ENCODE data around the gene CCDC170.
A peak's percentile ranks its signal among the peaks of the same experiment; 100 is the strongest.

CCDC170 gene

DNA sequence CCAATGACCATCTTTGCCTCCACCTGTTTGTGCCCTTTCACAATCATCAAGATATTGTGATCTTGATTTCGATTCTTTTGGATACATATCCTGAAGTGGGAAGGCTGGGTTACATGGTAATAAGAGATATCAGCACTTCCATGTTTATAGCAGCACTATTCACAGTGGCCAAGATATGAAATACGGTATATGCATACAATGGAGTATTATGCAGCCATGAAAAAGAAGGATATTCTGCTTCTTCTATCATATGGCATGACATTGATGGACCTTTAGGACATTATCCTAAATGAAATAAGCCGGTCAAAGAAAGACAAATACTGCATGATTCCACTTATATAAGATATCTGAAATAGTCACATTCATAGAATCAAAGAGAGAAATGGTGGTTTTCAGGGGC lies 144.0 kb downstream of the CCDC170 start:
- no peaks in the 10 kb centered on the region for H3K4me1 ChIP-seq (ENCODE audit: control insufficient read depth in 1 of 2, insufficient read depth in 2 of 2, low read length in 2 of 2)
- H3K79me2 ChIP-seq (ENCODE audit: control insufficient read depth, insufficient read depth, low read length, poor library complexity) = no peaks in the 10 kb centered on the region
- no peak overlapping the region for H3K4ac ChIP-seq (ENCODE audit: low read depth, low read length)
- no peak overlapping the region for H2BK5ac ChIP-seq (ENCODE audit: low read depth, low read length, poor library complexity)
- H3K27ac ChIP-seq (ENCODE audit: low read depth, low read length) = no peak overlapping the region
- no peak overlapping the region for H3K14ac ChIP-seq (ENCODE audit: low read length)
- H3K4me2 ChIP-seq (ENCODE audit: low read length) = no peak overlapping the region
- H3K18ac ChIP-seq (ENCODE audit: low read length) = no peak overlapping the region
- no peak overlapping the region for H2AK5ac ChIP-seq (ENCODE audit: low read length)
- H4K8ac ChIP-seq (ENCODE audit: low read depth, low read length) = no peak overlapping the region
- H3K27me3 ChIP-seq (ENCODE audit: insufficient read depth, low read length) = no peaks in the 10 kb centered on the region
- WGBS (ENCODE audit: extremely low coverage, insufficient coverage, insufficient read length) = no CpG with 5 or more reads among the region's 3 CpGs
- H3K4me3 ChIP-seq (ENCODE audit: low read depth, low read length) = no peak overlapping the region
- no peaks in the 10 kb centered on the region for H3K79me1 ChIP-seq (ENCODE audit: low read length)
- DNase-seq = no peak
- H3K9me3 ChIP-seq (ENCODE audit: insufficient read depth, low read depth, low read length) = no peaks in the 10 kb centered on the region
- no peak overlapping the region for H4K91ac ChIP-seq (ENCODE audit: low read depth, low read length)
- no peak overlapping the region for H3K9ac ChIP-seq (ENCODE audit: low read length)
- no peak overlapping the region for H2BK120ac ChIP-seq (ENCODE audit: insufficient read depth, low read length, poor library complexity)
- no peak overlapping the region for H4K12ac ChIP-seq (ENCODE audit: low read depth, low read length)
- H2AFZ ChIP-seq (ENCODE audit: insufficient read depth, low read length, poor library complexity) = no peak overlapping the region
- no peaks in the 10 kb centered on the region for H3K36me3 ChIP-seq (ENCODE audit: control insufficient read depth in 1 of 2, insufficient read depth in 2 of 2, low read length in 2 of 2)
- no peak overlapping the region for H3K23ac ChIP-seq (ENCODE audit: low read length)
- no peak overlapping the region for H2BK12ac ChIP-seq (ENCODE audit: low read length)

GRCh38 chr6:151639750-151640149 lies 145.9 kb downstream of the CCDC170 start:
- no peak overlapping the region for H2AFZ ChIP-seq (ENCODE audit: insufficient read depth, low read length, poor library complexity)
- H3K9ac ChIP-seq (ENCODE audit: low read length) = no peak overlapping the region
- WGBS (ENCODE audit: extremely low coverage, insufficient coverage, insufficient read length) = no CpG with 5 or more reads among the region's 1 CpG
- no peak overlapping the region for H3K4ac ChIP-seq (ENCODE audit: low read depth, low read length)
- no peak overlapping the region for H3K23ac ChIP-seq (ENCODE audit: low read length)
- no peaks in the 10 kb centered on the region for H3K27me3 ChIP-seq (ENCODE audit: insufficient read depth, low read length)
- H2BK12ac ChIP-seq (ENCODE audit: low read length) = no peak overlapping the region
- no peak overlapping the region for H2BK120ac ChIP-seq (ENCODE audit: insufficient read depth, low read length, poor library complexity)
- no peak for DNase-seq
- H3K36me3 ChIP-seq (ENCODE audit: control insufficient read depth in 1 of 2, insufficient read depth in 2 of 2, low read length in 2 of 2) = no peaks in the 10 kb centered on the region
- no peak overlapping the region for H4K91ac ChIP-seq (ENCODE audit: low read depth, low read length)
- no peaks in the 10 kb centered on the region for H3K79me2 ChIP-seq (ENCODE audit: control insufficient read depth, insufficient read depth, low read length, poor library complexity)
- H4K12ac ChIP-seq (ENCODE audit: low read depth, low read length) = no peak overlapping the region
- no peak overlapping the region for H3K18ac ChIP-seq (ENCODE audit: low read length)
- H3K4me3 ChIP-seq (ENCODE audit: low read depth, low read length) = no peak overlapping the region
- H3K27ac ChIP-seq (ENCODE audit: low read depth, low read length) = no peak overlapping the region
- no peak overlapping the region for H3K4me2 ChIP-seq (ENCODE audit: low read length)
- no peak overlapping the region for H2BK5ac ChIP-seq (ENCODE audit: low read depth, low read length, poor library complexity)
- no peak overlapping the region for H4K8ac ChIP-seq (ENCODE audit: low read depth, low read length)
- H3K4me1 ChIP-seq (ENCODE audit: control insufficient read depth in 1 of 2, insufficient read depth in 2 of 2, low read length in 2 of 2) = no peaks in the 10 kb centered on the region
- H3K14ac ChIP-seq (ENCODE audit: low read length) = no peak overlapping the region
- H2AK5ac ChIP-seq (ENCODE audit: low read length) = no peak overlapping the region
- no peaks in the 10 kb centered on the region for H3K79me1 ChIP-seq (ENCODE audit: low read length)
- H3K9me3 ChIP-seq (ENCODE audit: insufficient read depth, low read depth, low read length) = no peaks in the 10 kb centered on the region

DNA sequence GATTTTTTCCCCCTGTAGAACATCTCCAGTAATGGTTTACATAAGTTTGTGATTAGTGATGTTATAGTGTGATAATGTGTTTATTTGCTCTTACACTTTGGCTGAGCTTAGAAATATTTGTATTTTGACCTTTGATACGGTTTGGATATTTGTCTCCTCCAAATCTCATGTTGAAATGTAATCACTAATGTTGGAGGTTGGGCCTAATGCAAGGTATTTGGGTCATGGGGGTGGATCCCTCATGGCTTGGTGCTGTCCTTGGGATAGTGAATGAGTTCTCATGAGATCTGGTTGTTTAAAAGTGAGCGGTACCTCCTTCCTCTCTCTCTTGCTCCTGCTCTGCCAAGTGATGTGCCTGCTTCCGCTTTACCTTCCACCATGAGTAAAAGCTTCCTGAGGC lies 147.2 kb downstream of the CCDC170 start:
- Histone ChIP-seq H3K9me3 (ENCODE audit: insufficient read depth, low read depth, low read length) (no peaks in the 10 kb centered on the region), H4K12ac (ENCODE audit: low read depth, low read length) (no peak overlapping the region), H4K91ac (ENCODE audit: low read depth, low read length) (no peak overlapping the region), H3K36me3 (ENCODE audit: control insufficient read depth in 1 of 2, insufficient read depth in 2 of 2, low read length in 2 of 2) (no peaks in the 10 kb centered on the region), H3K79me1 (ENCODE audit: low read length) (no peaks in the 10 kb centered on the region), H3K27ac (ENCODE audit: low read depth, low read length) (no peak overlapping the region), H3K4me2 (ENCODE audit: low read length) (no peak overlapping the region), H3K4me3 (ENCODE audit: low read depth, low read length) (no peak overlapping the region), H3K4ac (ENCODE audit: low read depth, low read length) (no peak overlapping the region), H4K8ac (ENCODE audit: low read depth, low read length) (no peak overlapping the region), H3K27me3 (ENCODE audit: insufficient read depth, low read length) (no peaks in the 10 kb centered on the region), H2BK12ac (ENCODE audit: low read length) (no peak overlapping the region), H3K18ac (ENCODE audit: low read length) (no peak overlapping the region), H3K23ac (ENCODE audit: low read length) (no peak overlapping the region), H2AK5ac (ENCODE audit: low read length) (no peak overlapping the region), H3K79me2 (ENCODE audit: control insufficient read depth, insufficient read depth, low read length, poor library complexity) (no peaks in the 10 kb centered on the region), H3K9ac (ENCODE audit: low read length) (no peak overlapping the region), H2AFZ (ENCODE audit: insufficient read depth, low read length, poor library complexity) (no peak overlapping the region), H3K14ac (ENCODE audit: low read length) (no peak overlapping the region), H2BK120ac (ENCODE audit: insufficient read depth, low read length, poor library complexity) (no peak overlapping the region), H3K4me1 (ENCODE audit: control insufficient read depth in 1 of 2, insufficient read depth in 2 of 2, low read length in 2 of 2) (no peaks in the 10 kb centered on the region), H2BK5ac (ENCODE audit: low read depth, low read length, poor library complexity) (no peak overlapping the region)
- WGBS (ENCODE audit: extremely low coverage, insufficient coverage, insufficient read length) = no CpG with 5 or more reads among the region's 3 CpGs
- DNase-seq = no peak

DNA sequence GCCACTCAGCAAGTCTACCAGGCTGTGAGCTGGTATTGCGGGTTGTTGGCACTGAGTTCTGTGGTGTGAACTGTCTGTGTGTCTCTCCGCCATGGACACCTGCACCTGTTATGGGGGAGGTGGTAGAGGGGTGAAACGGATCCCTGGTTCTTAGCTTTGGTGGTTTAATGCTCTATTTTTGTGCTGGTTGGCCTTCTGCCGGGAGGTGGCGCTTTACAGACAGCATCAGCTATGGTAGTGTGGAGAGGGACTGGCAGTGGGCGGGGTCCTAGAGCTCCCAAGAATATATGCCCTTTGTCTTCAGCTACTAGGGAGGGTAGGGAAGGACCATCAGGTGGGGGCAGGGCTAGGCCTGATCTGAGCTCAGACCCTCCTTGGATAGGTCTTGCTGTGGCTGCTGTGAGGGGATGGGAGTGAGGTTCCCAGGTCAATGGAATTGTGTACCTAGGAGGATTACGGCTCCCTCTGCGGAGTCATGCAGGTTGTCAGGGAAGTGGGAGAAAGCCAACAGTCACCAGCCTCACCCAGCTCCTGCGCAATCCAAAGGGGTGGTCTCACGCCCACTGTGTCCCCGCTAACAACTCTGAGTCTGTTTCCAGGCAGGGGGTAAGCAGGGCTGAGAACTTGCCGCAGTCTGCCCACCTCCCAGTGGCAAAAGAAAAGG lies 154.3 kb downstream of the CCDC170 start:
- Histone ChIP-seq H4K8ac (ENCODE audit: low read depth, low read length) (no peak overlapping the region), H3K4ac (ENCODE audit: low read depth, low read length) (no peak overlapping the region), H3K79me1 (ENCODE audit: low read length) (no peaks in the 10 kb centered on the region), H4K12ac (ENCODE audit: low read depth, low read length) (no peak overlapping the region), H2AK5ac (ENCODE audit: low read length) (no peak overlapping the region), H3K79me2 (ENCODE audit: control insufficient read depth, insufficient read depth, low read length, poor library complexity) (no peaks in the 10 kb centered on the region), H2BK120ac (ENCODE audit: insufficient read depth, low read length, poor library complexity) (no peak overlapping the region), H3K18ac (ENCODE audit: low read length) (no peak overlapping the region), H2BK5ac (ENCODE audit: low read depth, low read length, poor library complexity) (no peak overlapping the region), H3K27ac (ENCODE audit: low read depth, low read length) (no peak overlapping the region), H3K36me3 (ENCODE audit: control insufficient read depth in 1 of 2, insufficient read depth in 2 of 2, low read length in 2 of 2) (no peaks in the 10 kb centered on the region), H4K91ac (ENCODE audit: low read depth, low read length) (no peak overlapping the region), H3K4me3 (ENCODE audit: low read depth, low read length) (no peak overlapping the region), H2AFZ (ENCODE audit: insufficient read depth, low read length, poor library complexity) (no peak overlapping the region), H3K4me1 (ENCODE audit: control insufficient read depth in 1 of 2, insufficient read depth in 2 of 2, low read length in 2 of 2) (no peaks in the 10 kb centered on the region), H2BK12ac (ENCODE audit: low read length) (no peak overlapping the region), H3K14ac (ENCODE audit: low read length) (no peak overlapping the region), H3K23ac (ENCODE audit: low read length) (no peak overlapping the region), H3K9me3 (ENCODE audit: insufficient read depth, low read depth, low read length) (no peaks in the 10 kb centered on the region), H3K4me2 (ENCODE audit: low read length) (no peak overlapping the region), H3K9ac (ENCODE audit: low read length) (no peak overlapping the region), H3K27me3 (ENCODE audit: insufficient read depth, low read length) (no peaks in the 10 kb centered on the region)
- peak; percentile 9 to 31 for DNase-seq
- WGBS (ENCODE audit: extremely low coverage, insufficient coverage, insufficient read length) = no CpG with 5 or more reads among the region's 12 CpGs
